KOPT-K1 (cell line): ENCODE results near the gene CA10.

Experiments
- H3K27ac ChIP-seq: fragments of 200-600 bp; sonication (generic); 2 replicates; pipeline ENCODE4 v1.5.1; 2016; ENCODE audit warnings: antibody characterized with exemption, mild to moderate bottlenecking, low read depth, low read length; ENCODE audit not compliant: poor library complexity, severe bottlenecking
- H3K36me3 ChIP-seq: fragments of 200-600 bp; sonication (generic); 2 replicates; pipeline ENCODE4 v1.5.1; 2017; ENCODE audit warnings: antibody characterized with exemption, mild to moderate bottlenecking, low read length, moderate library complexity; ENCODE audit not compliant: insufficient read depth
- H3K9me3 ChIP-seq: fragments of 200-600 bp; sonication (generic); 2 replicates; pipeline ENCODE4 v1.5.1; 2017; ENCODE audit warnings: antibody characterized with exemption, low read length, mild to moderate bottlenecking; ENCODE audit not compliant: insufficient read depth, poor library complexity, severe bottlenecking

Gene CA10

GRCh38 chr17:51610834-51611233, 547.7 kb downstream of the CA10 start:
- Histone ChIP-seq H3K27ac (no peak overlapping the region), H3K36me3 (no peaks in the 10 kb centered on the region), H3K9me3 (no peaks in the 10 kb centered on the region)

- no peaks in the 10 kb centered on the region for H3K9me3 ChIP-seq
- H3K27ac ChIP-seq, result no peak overlapping the region
- H3K36me3 ChIP-seq, result no peaks in the 10 kb centered on the region
These were observed 548.4 kb downstream of the CA10 start for GRCh38 chr17:51610155-51610554.

GRCh38 chr17:51608251-51608933, 550.1 kb downstream of the CA10 start:
- Histone ChIP-seq H3K36me3 (no peaks in the 10 kb centered on the region), H3K9me3 (no peaks in the 10 kb centered on the region), H3K27ac (no peak overlapping the region)

GRCh38 chr17:51607512-51607911, 551.0 kb downstream of the CA10 start:
- Histone ChIP-seq H3K9me3 (no peaks in the 10 kb centered on the region), H3K27ac (no peak overlapping the region)

GRCh38 chr17:51604299-51605020, 554.1 kb downstream of the CA10 start:
- H3K27ac ChIP-seq, result no peak overlapping the region
- H3K36me3 ChIP-seq, result no peaks in the 10 kb centered on the region
- no peaks in the 10 kb centered on the region for H3K9me3 ChIP-seq

More at GRCh38 chr17:51607512-51607911, 551.0 kb downstream of the CA10 start:
- no peaks in the 10 kb centered on the region for H3K36me3 ChIP-seq

GRCh38 chr17:51601622-51602261, 556.8 kb downstream of the CA10 start:
- no peak overlapping the region for H3K27ac ChIP-seq

GRCh38 chr17:51598824-51599223, 559.7 kb downstream of the CA10 start:
- Histone ChIP-seq H3K36me3 (no peaks in the 10 kb centered on the region), H3K27ac (no peak overlapping the region), H3K9me3 (no peaks in the 10 kb centered on the region)

More at GRCh38 chr17:51601622-51602261, 556.8 kb downstream of the CA10 start:
- Histone ChIP-seq H3K36me3 (no peaks in the 10 kb centered on the region), H3K9me3 (no peaks in the 10 kb centered on the region)

- Histone ChIP-seq H3K27ac (no peak overlapping the region), H3K9me3 (no peaks in the 10 kb centered on the region), H3K36me3 (no peaks in the 10 kb centered on the region)
These were observed 561.2 kb downstream of the CA10 start for GRCh38 chr17:51597345-51597744.

GRCh38 chr17:51595826-51596398, 562.6 kb downstream of the CA10 start:
- Histone ChIP-seq H3K27ac (no peak overlapping the region), H3K36me3 (no peaks in the 10 kb centered on the region), H3K9me3 (no peaks in the 10 kb centered on the region)

GRCh38 chr17:51590071-51590656, 568.4 kb downstream of the CA10 start:
- Histone ChIP-seq H3K27ac (no peak overlapping the region), H3K9me3 (peaks cover 5% of the 10 kb centered on the region), H3K36me3 (no peaks in the 10 kb centered on the region)

GRCh38 chr17:51588063-51588462, 570.5 kb downstream of the CA10 start:
- Histone ChIP-seq H3K36me3 (no peaks in the 10 kb centered on the region), H3K27ac (no peak overlapping the region), H3K9me3 (peaks cover 5% of the 10 kb centered on the region)

GRCh38 chr17:51587516-51587915, 571.0 kb downstream of the CA10 start:
- Histone ChIP-seq H3K27ac (no peak overlapping the region), H3K9me3 (peaks cover 5% of the 10 kb centered on the region), H3K36me3 (no peaks in the 10 kb centered on the region)

GRCh38 chr17:51585514-51586104, 572.9 kb downstream of the CA10 start:
- Histone ChIP-seq H3K27ac (no peak overlapping the region), H3K36me3 (no peaks in the 10 kb centered on the region), H3K9me3 (peaks cover 5% of the 10 kb centered on the region)

- Histone ChIP-seq H3K27ac (no peak overlapping the region), H3K9me3 (no peaks in the 10 kb centered on the region), H3K36me3 (no peaks in the 10 kb centered on the region)
These were observed 577.6 kb downstream of the CA10 start for GRCh38 chr17:51580869-51581268.
